ENCODE data around the gene EML1.

The EML1 gene

GRCh38 chr14:99842141-99842540 is 48.9 kb downstream of the EML1 start:
- Histone ChIP-seq H3K27ac (replicated peaks) (no peak overlapping the region), H3K27me3 (ENCODE audit: insufficient read depth, poor library complexity, severe bottlenecking) (peaks cover 9% of the 10 kb centered on the region), H3K4me3 (replicated peaks; ENCODE audit: insufficient read depth, low read length) (no peak overlapping the region)
- TF ChIP-seq SPI1 (IDR thresholded peaks at IDR 0.05; ENCODE audit: borderline replicate concordance, low read depth) (no peak), GABPA (IDR thresholded peaks at IDR 0.05; ENCODE audit: low read depth) (no peak), CTCF (IDR thresholded peaks at IDR 0.05; ENCODE audit: insufficient read depth, low read length) (no peak), POLR2AphosphoS5 (IDR thresholded peaks at IDR 0.05; ENCODE audit: low read depth) (no peak)
- TF ChIP-seq, protein P1, sequence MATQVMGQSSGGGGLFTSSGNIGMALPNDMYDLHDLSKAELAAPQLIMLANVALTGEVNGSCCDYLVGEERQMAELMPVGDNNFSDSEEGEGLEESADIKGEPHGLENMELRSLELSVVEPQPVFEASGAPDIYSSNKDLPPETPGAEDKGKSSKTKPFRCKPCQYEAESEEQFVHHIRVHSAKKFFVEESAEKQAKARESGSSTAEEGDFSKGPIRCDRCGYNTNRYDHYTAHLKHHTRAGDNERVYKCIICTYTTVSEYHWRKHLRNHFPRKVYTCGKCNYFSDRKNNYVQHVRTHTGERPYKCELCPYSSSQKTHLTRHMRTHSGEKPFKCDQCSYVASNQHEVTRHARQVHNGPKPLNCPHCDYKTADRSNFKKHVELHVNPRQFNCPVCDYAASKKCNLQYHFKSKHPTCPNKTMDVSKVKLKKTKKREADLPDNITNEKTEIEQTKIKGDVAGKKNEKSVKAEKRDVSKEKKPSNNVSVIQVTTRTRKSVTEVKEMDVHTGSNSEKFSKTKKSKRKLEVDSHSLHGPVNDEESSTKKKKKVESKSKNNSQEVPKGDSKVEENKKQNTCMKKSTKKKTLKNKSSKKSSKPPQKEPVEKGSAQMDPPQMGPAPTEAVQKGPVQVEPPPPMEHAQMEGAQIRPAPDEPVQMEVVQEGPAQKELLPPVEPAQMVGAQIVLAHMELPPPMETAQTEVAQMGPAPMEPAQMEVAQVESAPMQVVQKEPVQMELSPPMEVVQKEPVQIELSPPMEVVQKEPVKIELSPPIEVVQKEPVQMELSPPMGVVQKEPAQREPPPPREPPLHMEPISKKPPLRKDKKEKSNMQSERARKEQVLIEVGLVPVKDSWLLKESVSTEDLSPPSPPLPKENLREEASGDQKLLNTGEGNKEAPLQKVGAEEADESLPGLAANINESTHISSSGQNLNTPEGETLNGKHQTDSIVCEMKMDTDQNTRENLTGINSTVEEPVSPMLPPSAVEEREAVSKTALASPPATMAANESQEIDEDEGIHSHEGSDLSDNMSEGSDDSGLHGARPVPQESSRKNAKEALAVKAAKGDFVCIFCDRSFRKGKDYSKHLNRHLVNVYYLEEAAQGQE (IDR thresholded peaks at IDR 0.05; ENCODE audit: insufficient replicate concordance, low read depth): no peak
- DNase-seq (ENCODE audit: low read depth in 1 of 2, low spot score in 1 of 2): no peak

DNA sequence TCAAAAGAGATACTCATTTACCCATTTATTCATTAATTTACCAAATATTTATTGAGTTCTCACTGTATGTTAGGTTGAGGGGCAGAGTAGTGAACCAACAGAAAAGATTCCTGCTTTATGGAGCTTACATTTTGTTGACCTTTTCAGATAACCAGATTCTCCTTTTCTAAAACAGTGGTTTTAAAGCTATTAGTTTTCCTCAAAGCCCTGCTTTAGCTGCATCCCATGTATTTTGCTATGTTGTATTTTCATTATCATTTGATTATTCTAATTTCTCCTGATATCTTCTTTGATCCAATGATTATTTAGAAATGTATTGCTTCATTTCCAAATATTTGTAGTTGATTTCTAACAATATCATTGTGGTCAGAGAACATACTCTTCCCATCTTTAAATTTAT is 53.6 kb downstream of the EML1 start:
- peaks cover 2% of the 10 kb centered on the region for H3K27me3 ChIP-seq (ENCODE audit: insufficient read depth, poor library complexity, severe bottlenecking)
- no peak overlapping the region for H3K4me3 ChIP-seq (replicated peaks; ENCODE audit: insufficient read depth, low read length)
- no peak for TF ChIP-seq POLR2AphosphoS5 (IDR thresholded peaks at IDR 0.05; ENCODE audit: low read depth)
- no peak for TF ChIP-seq CTCF (IDR thresholded peaks at IDR 0.05; ENCODE audit: insufficient read depth, low read length)
- no peak for TF ChIP-seq GABPA (IDR thresholded peaks at IDR 0.05; ENCODE audit: low read depth)
- no peak for TF ChIP-seq SPI1 (IDR thresholded peaks at IDR 0.05; ENCODE audit: borderline replicate concordance, low read depth)
- TF ChIP-seq, protein P1 (IDR thresholded peaks at IDR 0.05; ENCODE audit: insufficient replicate concordance, low read depth): no peak
- no peak for DNase-seq (ENCODE audit: low read depth in 1 of 2, low spot score in 1 of 2)
- H3K27ac ChIP-seq (replicated peaks): no peak overlapping the region

DNA sequence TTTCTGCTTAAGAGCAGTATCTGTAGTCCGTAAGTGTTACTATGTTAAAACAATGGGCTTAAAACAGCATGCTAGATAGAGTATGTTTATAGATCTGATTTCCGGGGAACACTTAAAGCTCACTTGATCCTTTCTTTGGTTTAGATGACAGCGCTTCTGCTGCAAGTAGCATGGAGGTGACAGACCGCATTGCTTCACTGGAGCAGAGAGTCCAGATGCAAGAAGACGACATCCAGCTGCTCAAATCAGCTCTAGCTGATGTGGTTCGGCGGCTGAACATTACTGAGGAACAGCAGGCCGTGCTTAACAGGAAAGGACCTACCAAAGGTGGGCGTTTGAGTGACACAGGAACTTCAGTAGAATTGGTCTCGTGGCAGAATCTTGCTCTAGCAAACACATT is 57.5 kb downstream of the EML1 start:
- Histone ChIP-seq H3K27me3 (ENCODE audit: insufficient read depth, poor library complexity, severe bottlenecking) (peaks cover 5% of the 10 kb centered on the region), H3K4me3 (replicated peaks; ENCODE audit: insufficient read depth, low read length) (no peak overlapping the region), H3K27ac (replicated peaks) (no peak overlapping the region)
- no peak for TF ChIP-seq POLR2AphosphoS5 (IDR thresholded peaks at IDR 0.05; ENCODE audit: low read depth)
- no peak for TF ChIP-seq SPI1 (IDR thresholded peaks at IDR 0.05; ENCODE audit: borderline replicate concordance, low read depth)
- no peak for TF ChIP-seq CTCF (IDR thresholded peaks at IDR 0.05; ENCODE audit: insufficient read depth, low read length)
- TF ChIP-seq, protein P1 (IDR thresholded peaks at IDR 0.05; ENCODE audit: insufficient replicate concordance, low read depth): no peak
- TF ChIP-seq GABPA (IDR thresholded peaks at IDR 0.05; ENCODE audit: low read depth): no peak
- DNase-seq (ENCODE audit: low read depth in 1 of 2, low spot score in 1 of 2): no peak
